ENCODE data around the gene HNRNPM.

DNA sequence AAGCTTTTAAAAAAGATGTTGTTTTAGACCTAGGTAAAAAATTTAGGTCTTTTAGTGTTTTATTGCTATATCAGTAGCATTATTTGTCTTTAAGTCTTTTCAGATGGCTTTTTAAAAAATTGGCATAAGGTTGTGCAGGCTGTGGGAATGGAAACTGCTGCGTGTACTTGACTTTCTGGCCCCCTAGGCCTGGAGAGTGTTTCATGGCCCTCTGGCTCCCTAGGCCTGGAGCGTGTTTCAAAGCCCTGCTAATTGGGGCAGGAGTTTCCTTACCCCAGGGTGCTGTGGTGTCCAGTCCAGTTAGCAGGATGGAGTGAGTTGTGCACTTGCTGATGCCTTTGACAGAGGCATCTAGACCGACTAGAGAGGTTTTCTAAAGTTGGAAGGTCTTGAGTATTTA is 33.8 kb downstream of the HNRNPM start:
- TF ChIP-seq CTCF (conservative IDR thresholded peaks at IDR 0.05; ENCODE audit: low read length), result no peak
- TF ChIP-seq EZH2phosphoT487 (IDR thresholded peaks at IDR 0.05; ENCODE audit: borderline replicate concordance), result no peak
